GM12892 (cell line): Measurements from ENCODE around the gene FGFBP1.

Experiments used
- POLR2A ChIP-seq: IDR thresholded peaks from 2 replicates; pipeline ENCODE4 v1.6.1; 2011; ENCODE audit warnings: low read depth, low read length, control low read depth
- POLR2AphosphoS5 ChIP-seq: IDR thresholded peaks from 2 replicates; pipeline ENCODE4 v1.6.1; 2011; ENCODE audit warnings: low read depth, low read length, control low read depth
- TAF1 ChIP-seq: IDR thresholded peaks from 2 replicates; pipeline ENCODE4 v1.6.1; 2011; ENCODE audit warnings: low read depth, mild to moderate bottlenecking, control low read depth, low read length, borderline replicate concordance

DNA sequence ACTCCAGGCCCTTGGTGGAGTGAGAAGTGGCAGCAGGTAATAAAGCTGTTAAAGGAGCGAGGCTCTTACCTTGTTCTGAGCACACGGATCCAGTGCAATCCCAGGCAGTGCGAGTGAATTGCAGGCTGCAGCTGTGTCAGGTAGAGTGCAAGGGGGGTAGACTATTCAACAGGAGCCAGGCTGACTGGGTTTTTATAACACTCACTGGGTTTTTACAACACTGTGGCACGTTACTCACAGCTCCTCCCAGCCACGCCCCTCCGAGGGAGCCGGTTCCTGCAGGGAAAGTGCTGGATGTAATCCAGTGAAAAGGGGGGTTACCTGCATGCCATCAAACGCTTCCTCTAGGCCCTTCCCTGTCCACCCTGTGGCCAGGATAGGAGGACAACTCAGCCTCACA lies 358 bp downstream of the FGFBP1 start:
- TF ChIP-seq POLR2AphosphoS5 (no peak), TAF1 (no peak), POLR2A (no peak)
